Measurements from ENCODE around the gene C1QTNF6. TPM values are rescaled to one million over a fixed set of nuclear protein-coding genes. Genes with fewer than 3 reads are reported as not detected.

Gene C1QTNF6
- total RNA-seq, 2 experiments from 2014 or later, result 7.6 to 8.3 TPM

GRCh38 chr22:37156686-37157435 is 31.2 kb downstream of the C1QTNF6 start:
- Mint-ChIP-seq H3K9me3 (peaks cover 6% of the 10 kb centered on the region), H3K4me1 (peaks cover 53% of the 10 kb centered on the region), H3K4me3 (no peak overlapping the region), H3K27me3 (no peaks in the 10 kb centered on the region), H3K36me3 (ENCODE audit: low read depth) (peaks cover 8% of the 10 kb centered on the region), H3K27ac (peak overlapping the region; percentile 27)
- POLR2A ChIA-PET, result interaction anchor here (0.6 kb wide), 1 partner anchor 36 kb away, joined by 3 read pairs; no protein-coding TSS in a partner anchor
- no peak for DNase-seq
- CTCF ChIA-PET, result interaction anchor here (0.9 to 2.5 kb wide), 7 partner anchors 7 to 111 kb away, joined by 3 to 12 read pairs (median 4); no protein-coding TSS in a partner anchor

DNA sequence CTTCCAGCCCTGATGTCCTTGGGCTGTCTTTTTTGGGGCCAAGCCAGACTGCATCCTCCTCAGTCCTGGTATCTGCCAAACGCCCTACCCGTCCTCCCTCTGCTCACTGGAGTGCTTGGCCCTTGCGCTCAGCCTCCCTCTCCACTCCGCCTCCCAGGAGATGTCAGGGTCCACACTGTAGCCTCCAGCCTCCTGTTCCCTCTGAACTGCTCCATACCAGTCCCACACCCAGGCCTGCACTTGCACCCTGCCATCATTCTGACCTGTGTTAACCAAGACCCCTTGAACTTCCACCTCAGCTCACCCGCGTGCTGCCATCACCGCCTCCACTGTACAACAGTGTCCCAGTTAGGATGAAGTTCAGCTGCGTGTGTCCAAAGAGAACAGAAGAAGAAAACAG is 32.1 kb downstream of the C1QTNF6 start:
- ChIA-PET CTCF (interaction anchor here (0.7 to 2.5 kb wide), 7 partner anchors 8 to 104 kb away, joined by 3 to 12 read pairs (median 4); no protein-coding TSS in a partner anchor), POLR2A (no interaction called here)
- no peak for DNase-seq
- Mint-ChIP-seq H3K4me1 (peaks cover 49% of the 10 kb centered on the region), H3K36me3 (ENCODE audit: low read depth) (peaks cover 9% of the 10 kb centered on the region), H3K27ac (no peak overlapping the region), H3K27me3 (no peaks in the 10 kb centered on the region), H3K9me3 (peaks cover 4% of the 10 kb centered on the region), H3K4me3 (no peak overlapping the region)

DNA sequence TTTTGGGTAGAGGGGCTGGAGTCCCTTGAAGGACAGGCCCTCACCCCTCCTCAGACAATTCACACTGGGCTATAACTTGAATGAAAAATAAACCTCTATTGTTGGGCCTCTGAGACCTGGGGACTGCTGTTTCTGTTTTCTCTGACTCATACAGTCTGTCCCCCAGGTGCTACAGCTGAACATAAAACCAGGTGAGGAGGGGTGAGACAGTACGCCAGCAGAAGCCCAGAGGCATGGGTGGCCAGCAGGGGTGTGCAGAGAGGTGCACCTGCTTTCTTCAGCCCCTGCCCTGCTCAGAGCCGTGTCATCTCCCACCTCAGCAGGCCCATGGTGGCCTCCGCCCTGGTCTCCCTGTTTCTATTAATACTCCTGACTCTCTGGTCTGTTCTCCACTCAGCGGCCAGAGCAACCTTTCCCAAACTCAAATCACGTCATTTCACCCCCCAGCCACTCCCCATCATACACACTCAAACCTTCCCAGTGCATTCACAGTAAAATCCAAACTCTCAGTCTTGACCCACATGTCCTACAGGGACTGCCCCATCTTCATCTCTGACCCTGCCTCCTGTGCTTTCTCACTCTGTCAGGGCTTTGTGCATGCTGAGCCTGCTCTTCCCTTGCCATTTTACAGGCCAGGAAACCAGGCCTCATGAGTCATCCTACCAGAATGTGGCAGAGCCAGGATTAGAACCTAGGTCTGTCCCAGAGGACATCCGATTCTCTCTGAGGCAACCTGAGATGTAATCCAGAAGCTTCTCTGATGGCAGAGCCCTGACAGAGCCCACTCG is 32.9 kb downstream of the C1QTNF6 start:
- no peak overlapping the region for H3K4me3 Mint-ChIP-seq
- CTCF ChIA-PET, result interaction anchor here (0.7 kb wide), 1 partner anchor 325 kb away, joined by 5 read pairs; no protein-coding TSS in a partner anchor
- POLR2A ChIA-PET, result no interaction called here
- H3K4me1 Mint-ChIP-seq, result peaks cover 52% of the 10 kb centered on the region
- no peaks in the 10 kb centered on the region for H3K27me3 Mint-ChIP-seq
- peaks cover 10% of the 10 kb centered on the region for H3K36me3 Mint-ChIP-seq (ENCODE audit: low read depth)
- no peak overlapping the region for H3K27ac Mint-ChIP-seq
- peaks cover 8% of the 10 kb centered on the region for H3K9me3 Mint-ChIP-seq
- no peak for DNase-seq

DNA sequence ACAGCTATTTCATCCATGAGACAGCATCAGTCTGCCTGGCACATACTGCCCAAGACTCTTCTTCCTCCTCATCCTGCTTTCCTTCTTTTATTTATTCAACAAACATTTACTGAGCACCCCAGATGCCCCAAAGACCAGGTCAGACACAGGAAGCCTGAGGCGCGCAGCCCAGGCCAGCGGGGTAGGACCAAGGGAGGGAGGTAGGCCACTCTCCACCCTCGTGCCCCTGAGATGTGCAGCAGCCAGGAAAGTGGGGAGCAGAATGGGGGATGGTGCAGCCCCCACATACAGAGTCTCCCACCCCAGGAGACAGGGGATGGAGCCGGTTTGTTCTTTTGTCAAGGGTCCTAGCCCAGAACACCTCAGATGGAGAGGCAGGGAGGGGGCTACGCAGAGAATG is 34.1 kb downstream of the C1QTNF6 start:
- POLR2A ChIA-PET, result no interaction called here
- no peaks in the 10 kb centered on the region for H3K27me3 Mint-ChIP-seq
- CTCF ChIA-PET, result interaction anchor here (0.7 to 2.0 kb wide), 3 partner anchors 10 to 1112 kb away, joined by 3 to 5 read pairs (median 5); no protein-coding TSS in a partner anchor
- no peak for DNase-seq
- peaks cover 10% of the 10 kb centered on the region for H3K36me3 Mint-ChIP-seq (ENCODE audit: low read depth)
- H3K27ac Mint-ChIP-seq, result no peak overlapping the region
- no peak overlapping the region for H3K4me3 Mint-ChIP-seq
- peaks cover 47% of the 10 kb centered on the region for H3K4me1 Mint-ChIP-seq
- peaks cover 8% of the 10 kb centered on the region for H3K9me3 Mint-ChIP-seq

DNA sequence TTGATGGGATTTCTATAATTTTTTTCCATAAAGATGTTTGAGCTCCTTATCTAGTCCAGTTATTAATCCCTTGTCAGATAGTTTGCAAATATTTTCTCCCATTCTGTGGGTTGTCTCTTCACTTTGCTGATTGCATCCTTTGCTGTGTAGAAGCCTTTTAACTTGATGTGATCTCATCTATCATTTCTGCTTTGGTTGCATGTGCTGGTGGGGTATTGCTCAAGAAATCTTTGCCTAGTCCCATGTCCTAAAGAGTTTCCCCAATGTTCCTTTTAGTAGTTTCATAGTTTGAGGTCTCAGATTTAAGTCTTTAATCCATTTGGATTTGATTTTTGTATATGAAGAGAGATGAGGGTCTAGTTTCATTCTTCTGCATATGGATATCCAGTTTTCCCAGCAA is 36.6 kb downstream of the C1QTNF6 start:
- H3K27ac Mint-ChIP-seq, result no peak overlapping the region
- ChIA-PET CTCF (interaction anchor here (4.7 to 6.2 kb wide), 2 partner anchors 11 to 14 kb away, joined by 20 to 63 read pairs; no protein-coding TSS in a partner anchor), POLR2A (interaction anchor here (1.0 kb wide), 1 partner anchor 29 kb away, joined by 3 read pairs; no protein-coding TSS in a partner anchor)
- H3K36me3 Mint-ChIP-seq (ENCODE audit: low read depth), result peaks cover 16% of the 10 kb centered on the region
- DNase-seq, result no peak
- H3K4me3 Mint-ChIP-seq, result no peak overlapping the region
- H3K27me3 Mint-ChIP-seq, result no peaks in the 10 kb centered on the region
- H3K4me1 Mint-ChIP-seq, result peaks cover 57% of the 10 kb centered on the region
- H3K9me3 Mint-ChIP-seq, result peaks cover 8% of the 10 kb centered on the region

GRCh38 chr22:37150701-37151100 is 37.3 kb downstream of the C1QTNF6 start:
- Mint-ChIP-seq H3K27ac (peak overlapping the region; percentile 91), H3K9me3 (peaks cover 8% of the 10 kb centered on the region), H3K4me1 (peaks cover 59% of the 10 kb centered on the region), H3K27me3 (no peaks in the 10 kb centered on the region), H3K36me3 (ENCODE audit: low read depth) (peaks cover 23% of the 10 kb centered on the region), H3K4me3 (peak overlapping the region; percentile 4)
- ChIA-PET CTCF (interaction anchor here (0.8 to 7.2 kb wide), 7 partner anchors 11 to 127 kb away, joined by 3 to 71 read pairs (median 13); partner anchors contain the start of gene KCTD17), POLR2A (interaction anchor here (3.8 kb wide), 1 partner anchor 11 kb away, joined by 30 read pairs; no protein-coding TSS in a partner anchor)
- DNase-seq, result no peak

DNA sequence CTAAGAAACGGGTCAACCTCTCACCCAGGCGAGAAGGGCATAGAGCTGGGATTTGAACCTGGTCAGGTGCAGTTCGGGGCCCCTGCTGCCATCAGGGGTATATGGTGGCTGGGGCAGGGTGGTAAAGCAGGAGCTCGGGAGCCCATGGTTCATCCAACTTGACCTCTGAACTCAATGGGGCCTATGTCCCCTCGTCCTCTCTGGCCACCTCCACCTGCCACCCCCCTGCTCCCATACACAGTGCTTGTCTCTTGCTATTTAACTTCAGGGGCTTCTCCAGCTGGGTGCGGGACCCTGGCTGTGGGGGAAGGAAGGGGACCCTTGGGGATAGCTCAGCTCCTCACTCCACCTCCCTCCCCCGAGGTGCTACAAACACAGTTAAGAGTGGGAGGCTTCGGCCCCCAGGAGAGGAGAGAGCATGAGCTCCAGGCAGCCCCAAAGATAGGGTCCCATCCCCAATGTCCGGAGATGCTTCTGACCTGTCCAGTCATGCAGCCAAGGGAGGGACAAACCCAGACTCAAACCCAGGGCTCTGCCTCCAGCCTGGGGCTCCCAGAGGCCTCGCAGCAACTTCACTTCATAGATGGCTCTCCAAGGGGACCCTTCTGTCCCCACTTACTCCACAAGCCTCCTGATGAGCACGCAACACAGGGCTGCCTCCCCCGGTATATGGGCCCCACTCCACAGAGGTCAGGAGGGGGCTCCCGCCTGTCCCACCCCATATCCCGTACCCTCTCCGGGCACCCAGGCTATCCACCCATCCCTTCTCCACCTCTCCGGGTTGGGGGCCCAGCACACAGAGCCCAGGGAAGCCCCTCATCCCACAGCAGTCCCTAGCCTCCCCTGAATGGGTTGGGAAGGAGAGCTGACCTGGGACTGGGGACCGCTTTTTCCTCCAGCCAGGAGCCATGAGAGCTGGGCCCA is 39.0 kb downstream of the C1QTNF6 start:
- Mint-ChIP-seq H3K4me3 (peak overlapping the region; percentile 87), H3K27me3 (no peaks in the 10 kb centered on the region), H3K4me1 (peaks cover 60% of the 10 kb centered on the region), H3K9me3 (peaks cover 6% of the 10 kb centered on the region), H3K36me3 (ENCODE audit: low read depth) (peaks cover 27% of the 10 kb centered on the region), H3K27ac (peak overlapping the region; percentile 91)
- ChIA-PET POLR2A (interaction anchor here (0.5 to 3.8 kb wide), 4 partner anchors 9 to 23 kb away, joined by 3 to 30 read pairs (median 4); no protein-coding TSS in a partner anchor), CTCF (interaction anchor here (0.7 to 7.2 kb wide), 22 partner anchors 9 to 419 kb away, joined by 3 to 71 read pairs (median 4); partner anchors contain the start of gene RAC2)
- no peak for DNase-seq

DNA sequence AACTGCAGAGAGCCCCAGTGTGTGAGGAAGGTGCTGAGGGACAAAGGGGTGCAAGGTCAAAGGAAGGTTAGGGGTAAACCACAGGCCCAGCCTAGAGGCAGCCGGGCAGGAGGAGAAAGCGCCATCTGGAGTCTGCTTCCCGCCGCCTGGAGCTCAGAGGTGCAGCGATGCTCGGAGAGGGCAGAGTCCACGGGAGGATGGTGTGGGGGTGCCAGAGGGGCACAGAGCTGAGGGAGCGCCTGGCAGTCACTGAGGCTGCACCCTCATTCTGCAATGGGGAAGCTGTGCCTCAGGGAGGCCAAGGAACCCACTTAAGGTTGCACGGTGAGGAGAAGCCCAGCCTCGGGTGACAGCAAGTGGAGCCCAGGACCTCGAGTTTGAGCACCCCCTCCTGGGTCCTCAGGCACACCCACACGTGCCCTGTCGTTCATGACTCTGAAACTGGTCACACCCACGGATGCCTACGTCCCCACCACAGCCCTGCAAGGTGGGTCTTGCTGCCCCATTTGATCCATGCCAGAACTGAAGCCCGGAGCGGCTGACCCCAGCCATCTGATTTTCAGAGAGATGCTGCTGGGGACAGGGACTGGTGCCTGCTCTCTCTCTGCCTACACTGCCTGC is 39.9 kb downstream of the C1QTNF6 start:
- peak; percentile 29 for DNase-seq
- peaks cover 69% of the 10 kb centered on the region for H3K4me1 Mint-ChIP-seq
- H3K4me3 Mint-ChIP-seq, result peak overlapping the region; percentile 87
- H3K9me3 Mint-ChIP-seq, result peaks cover 6% of the 10 kb centered on the region
- ChIA-PET POLR2A (interaction anchor here (3.8 kb wide), 1 partner anchor 14 kb away, joined by 30 read pairs; no protein-coding TSS in a partner anchor), CTCF (interaction anchor here (0.8 to 7.2 kb wide), 13 partner anchors 11 to 366 kb away, joined by 3 to 71 read pairs (median 5); partner anchors contain the start of gene RAC2)
- H3K36me3 Mint-ChIP-seq (ENCODE audit: low read depth), result peaks cover 34% of the 10 kb centered on the region
- H3K27ac Mint-ChIP-seq, result peak overlapping the region; percentile 91
- no peaks in the 10 kb centered on the region for H3K27me3 Mint-ChIP-seq

- Mint-ChIP-seq H3K4me1 (peaks cover 74% of the 10 kb centered on the region), H3K4me3 (peak overlapping the region; percentile 87), H3K27ac (peak overlapping the region; percentile 91), H3K27me3 (no peaks in the 10 kb centered on the region), H3K36me3 (ENCODE audit: low read depth) (peaks cover 40% of the 10 kb centered on the region), H3K9me3 (peaks cover 6% of the 10 kb centered on the region)
- CTCF ChIA-PET, result interaction anchor here (0.6 to 7.2 kb wide), 13 partner anchors 10 to 808 kb away, joined by 3 to 71 read pairs (median 4); no protein-coding TSS in a partner anchor
- POLR2A ChIA-PET, result interaction anchor here (0.6 to 3.8 kb wide), 2 partner anchors 15 to 430 kb away, joined by 4 to 30 read pairs; no protein-coding TSS in a partner anchor
- no peak for DNase-seq
Measured at GRCh38 chr22:37147186-37147990, 40.7 kb downstream of the C1QTNF6 start.

- CTCF ChIA-PET, result interaction anchor here (0.6 to 7.2 kb wide), 13 partner anchors 9 to 807 kb away, joined by 3 to 71 read pairs (median 4); no protein-coding TSS in a partner anchor
- DNase-seq, result no peak
- Mint-ChIP-seq H3K27ac (peak overlapping the region; percentile 91), H3K9me3 (peaks cover 6% of the 10 kb centered on the region), H3K4me3 (peak overlapping the region; percentile 87), H3K36me3 (ENCODE audit: low read depth) (peaks cover 39% of the 10 kb centered on the region), H3K4me1 (peaks cover 74% of the 10 kb centered on the region), H3K27me3 (no peaks in the 10 kb centered on the region)
- POLR2A ChIA-PET, result interaction anchor here (0.6 kb wide), 1 partner anchor 429 kb away, joined by 4 read pairs; no protein-coding TSS in a partner anchor
Measured at GRCh38 chr22:37146507-37147180, 41.4 kb downstream of the C1QTNF6 start.

All from activated CD4-positive, alpha-beta T cell treated with anti-CD3 and anti-CD28 coated beads, Interleukin-2, amount 10 ng/mL, durations not matched to agents 7 days and 5 days (primary cell).